ENCODE measurements around the gene DIRAS1. TPM values are rescaled to one million over a fixed set of nuclear protein-coding genes. Genes with fewer than 3 reads are reported as not detected.
A peak's percentile ranks its signal among the peaks of the same experiment; 100 is the strongest.

Gene DIRAS1
- total RNA-seq, 4 donors from 2014 or later, result 0.18 to 23.1 (median 1.4) TPM

DNA sequence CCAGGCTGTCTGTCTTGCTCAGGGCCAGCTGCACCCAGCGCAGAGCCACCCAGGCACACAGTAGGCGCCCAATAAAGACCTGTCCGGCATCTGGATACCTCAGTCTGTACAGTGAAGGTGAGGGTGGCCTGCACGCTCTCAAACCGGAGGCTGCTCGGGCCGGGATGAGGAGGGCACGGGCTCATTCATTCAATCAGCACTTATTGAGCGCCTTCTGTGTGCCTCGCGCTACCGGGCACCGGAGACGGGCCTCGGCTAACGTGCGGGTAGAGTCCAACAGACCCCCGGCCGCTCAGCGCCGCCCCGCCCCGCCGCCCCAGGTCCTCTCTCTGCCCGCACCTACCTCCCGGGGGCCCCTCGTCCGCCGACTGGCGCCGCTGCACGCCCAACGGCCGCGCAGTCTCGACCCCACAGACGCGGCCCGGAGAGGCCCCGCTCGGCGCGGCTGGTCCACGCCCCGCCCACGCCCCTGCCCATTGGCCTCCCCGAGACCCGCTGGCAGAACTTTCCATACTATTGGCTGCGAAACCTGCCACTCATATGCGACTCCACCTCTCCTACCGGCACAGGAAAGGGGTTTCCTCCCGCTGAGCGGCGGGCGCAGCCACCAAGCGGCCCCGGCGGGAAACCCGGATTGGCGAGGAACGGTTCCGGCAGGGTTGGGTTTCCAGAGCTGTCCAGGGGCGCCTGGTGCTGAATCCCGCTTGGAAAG is 18.6 kb upstream of the DIRAS1 start, which contains the start of gene SLC39A3:
SLC39A3 (minus strand) TSS at position 416 of the 712 bp plus-strand sequence. CDS start 2,760 bp downstream, outside the sequence.
- peak within 1 kb of the TSS; percentile 49 to 92 (median 61) for H3K27ac ChIP-seq
- DNase-seq, result peak; percentile 97 to 99 (median 98)
- TF ChIP-seq, protein P1, sequence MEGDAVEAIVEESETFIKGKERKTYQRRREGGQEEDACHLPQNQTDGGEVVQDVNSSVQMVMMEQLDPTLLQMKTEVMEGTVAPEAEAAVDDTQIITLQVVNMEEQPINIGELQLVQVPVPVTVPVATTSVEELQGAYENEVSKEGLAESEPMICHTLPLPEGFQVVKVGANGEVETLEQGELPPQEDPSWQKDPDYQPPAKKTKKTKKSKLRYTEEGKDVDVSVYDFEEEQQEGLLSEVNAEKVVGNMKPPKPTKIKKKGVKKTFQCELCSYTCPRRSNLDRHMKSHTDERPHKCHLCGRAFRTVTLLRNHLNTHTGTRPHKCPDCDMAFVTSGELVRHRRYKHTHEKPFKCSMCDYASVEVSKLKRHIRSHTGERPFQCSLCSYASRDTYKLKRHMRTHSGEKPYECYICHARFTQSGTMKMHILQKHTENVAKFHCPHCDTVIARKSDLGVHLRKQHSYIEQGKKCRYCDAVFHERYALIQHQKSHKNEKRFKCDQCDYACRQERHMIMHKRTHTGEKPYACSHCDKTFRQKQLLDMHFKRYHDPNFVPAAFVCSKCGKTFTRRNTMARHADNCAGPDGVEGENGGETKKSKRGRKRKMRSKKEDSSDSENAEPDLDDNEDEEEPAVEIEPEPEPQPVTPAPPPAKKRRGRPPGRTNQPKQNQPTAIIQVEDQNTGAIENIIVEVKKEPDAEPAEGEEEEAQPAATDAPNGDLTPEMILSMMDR (IDR thresholded peaks at IDR 0.05), result peak in 5 of 6 experiments; percentile 19 to 55 (median 44)
- TF ChIP-seq POLR2A (IDR thresholded peaks at IDR 0.05), result peak in 1 of 2 donors; percentile 27

DNA sequence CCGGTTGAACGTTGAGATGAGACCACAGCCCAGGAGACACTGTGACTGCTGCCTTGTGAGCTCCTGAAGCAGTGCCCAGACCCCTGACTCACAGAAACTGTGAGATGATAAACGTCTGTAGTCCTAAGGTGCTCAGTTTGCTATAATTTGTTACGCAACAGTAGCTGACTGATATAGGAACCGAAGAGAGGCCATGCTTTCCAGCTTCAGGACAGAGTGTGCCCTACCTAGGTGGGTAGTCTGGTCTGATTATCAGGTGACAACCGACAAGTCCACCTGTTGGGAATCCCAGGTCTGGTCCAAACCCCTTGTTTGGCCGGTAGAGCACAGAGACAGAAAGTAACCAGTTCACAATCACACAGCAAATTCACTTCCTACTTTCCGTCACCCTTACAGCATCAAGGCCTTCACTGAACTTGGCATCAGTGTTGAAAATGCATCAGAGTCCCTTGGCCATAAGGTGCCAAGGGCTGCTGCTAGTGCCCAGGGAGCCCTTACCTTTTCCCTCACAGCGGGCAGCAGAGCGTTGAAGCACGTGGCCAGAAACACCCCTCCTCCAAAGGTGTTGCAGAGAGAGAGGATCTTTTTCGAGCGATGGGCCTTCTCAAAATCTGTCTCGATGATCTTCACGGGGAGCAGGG is 15.5 kb upstream of the DIRAS1 start:
- no peak overlapping the region for H3K27ac ChIP-seq
- H3K4me3 ChIP-seq, result no peak overlapping the region
- peaks cover 0 to 38% (median 0%) of the 10 kb centered on the region in 3 donors for H3K36me3 ChIP-seq
- peaks cover 0 to 15% (median 2%) of the 10 kb centered on the region in 4 donors for H3K4me1 ChIP-seq
- no peak for DNase-seq
- no peaks in the 10 kb centered on the region for H3K27me3 ChIP-seq
- TF ChIP-seq, protein P1 (IDR thresholded peaks at IDR 0.05), result no peak
- no peak for TF ChIP-seq POLR2A (IDR thresholded peaks at IDR 0.05)
- H3K9me3 ChIP-seq, result no peaks in the 10 kb centered on the region

More for the DNA sequence above, 18.6 kb upstream of the DIRAS1 start, which contains the start of gene SLC39A3:
- H3K27me3 ChIP-seq, result no peaks in the 10 kb centered on the region
- peak within 1 kb of the TSS; percentile 78 to 99 (median 92) for H3K4me3 ChIP-seq
- H3K9me3 ChIP-seq, result no peaks in the 10 kb centered on the region
- peaks cover 0 to 15% (median 2%) of the 10 kb centered on the region in 4 donors for H3K4me1 ChIP-seq
- H3K36me3 ChIP-seq, result peaks cover 0 to 22% (median 0%) of the 10 kb centered on the region in 3 donors

DNA sequence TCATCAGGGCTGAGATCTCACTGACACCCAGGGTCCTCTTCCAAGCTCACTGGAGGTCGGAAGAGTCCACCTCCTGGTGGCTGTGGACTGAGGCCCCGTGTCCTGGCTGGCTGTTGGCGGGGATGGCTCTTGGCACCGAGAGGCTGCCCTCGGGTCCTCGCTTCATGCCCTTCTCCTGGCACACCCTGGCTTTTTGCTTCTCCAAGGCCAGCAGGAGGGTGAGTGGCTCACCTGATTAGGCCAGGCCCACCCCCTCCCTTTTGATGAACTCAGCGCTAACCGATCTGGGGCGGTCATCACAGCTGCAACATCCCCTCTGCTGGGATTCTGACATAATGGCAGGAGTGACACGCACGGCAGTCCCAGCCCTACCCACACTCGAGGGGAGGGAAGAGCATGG is 14.2 kb upstream of the DIRAS1 start:
- Histone ChIP-seq H3K27ac (no peak overlapping the region), H3K27me3 (no peaks in the 10 kb centered on the region), H3K4me3 (no peak overlapping the region), H3K36me3 (peaks cover 0 to 38% (median 0%) of the 10 kb centered on the region in 3 donors), H3K9me3 (no peaks in the 10 kb centered on the region), H3K4me1 (peaks cover 0 to 15% (median 2%) of the 10 kb centered on the region in 4 donors)
- no peak for TF ChIP-seq POLR2A (IDR thresholded peaks at IDR 0.05)
- TF ChIP-seq, protein P1 (IDR thresholded peaks at IDR 0.05), result no peak
- no peak for DNase-seq

DNA sequence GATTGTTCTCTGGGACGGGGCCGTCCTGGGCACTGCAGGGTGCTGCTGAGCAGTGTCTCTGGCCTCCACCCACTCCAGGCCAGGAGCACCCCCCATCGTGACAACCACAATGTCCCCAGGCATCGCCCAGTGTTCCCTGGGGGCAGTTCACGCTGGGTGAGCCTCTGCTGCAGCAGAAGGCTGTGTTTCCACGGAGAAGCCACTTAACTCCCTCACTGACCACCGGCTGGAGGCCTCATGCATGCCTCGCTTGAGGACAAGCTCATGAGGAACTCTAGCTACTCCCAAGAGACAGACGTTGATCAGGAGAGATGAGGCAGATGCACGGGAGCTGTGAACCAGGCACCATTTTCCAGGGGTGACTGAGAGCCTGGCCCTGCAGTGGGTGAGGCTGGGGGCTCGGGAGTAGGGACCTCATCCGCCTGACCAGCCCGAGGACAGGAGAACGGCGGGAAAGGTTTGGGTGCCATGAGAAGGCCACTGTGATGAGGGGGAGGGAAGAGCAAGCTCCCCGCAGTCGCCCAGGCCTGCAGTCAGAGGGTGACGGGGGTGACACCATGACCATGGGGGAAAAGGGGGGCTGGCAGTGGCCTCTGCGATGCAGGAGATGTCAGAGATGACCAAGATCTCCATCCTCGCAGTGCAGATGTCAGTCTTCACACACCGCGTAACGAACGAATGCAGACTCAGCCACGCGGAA is 13.6 kb upstream of the DIRAS1 start:
- Histone ChIP-seq H3K27ac (no peak overlapping the region), H3K9me3 (no peaks in the 10 kb centered on the region), H3K4me1 (peaks cover 0 to 15% (median 0%) of the 10 kb centered on the region in 4 donors), H3K36me3 (peaks cover 0 to 38% (median 0%) of the 10 kb centered on the region in 3 donors), H3K27me3 (no peaks in the 10 kb centered on the region), H3K4me3 (no peak overlapping the region)
- no peak for DNase-seq
- no peak for TF ChIP-seq POLR2A (IDR thresholded peaks at IDR 0.05)

DNA sequence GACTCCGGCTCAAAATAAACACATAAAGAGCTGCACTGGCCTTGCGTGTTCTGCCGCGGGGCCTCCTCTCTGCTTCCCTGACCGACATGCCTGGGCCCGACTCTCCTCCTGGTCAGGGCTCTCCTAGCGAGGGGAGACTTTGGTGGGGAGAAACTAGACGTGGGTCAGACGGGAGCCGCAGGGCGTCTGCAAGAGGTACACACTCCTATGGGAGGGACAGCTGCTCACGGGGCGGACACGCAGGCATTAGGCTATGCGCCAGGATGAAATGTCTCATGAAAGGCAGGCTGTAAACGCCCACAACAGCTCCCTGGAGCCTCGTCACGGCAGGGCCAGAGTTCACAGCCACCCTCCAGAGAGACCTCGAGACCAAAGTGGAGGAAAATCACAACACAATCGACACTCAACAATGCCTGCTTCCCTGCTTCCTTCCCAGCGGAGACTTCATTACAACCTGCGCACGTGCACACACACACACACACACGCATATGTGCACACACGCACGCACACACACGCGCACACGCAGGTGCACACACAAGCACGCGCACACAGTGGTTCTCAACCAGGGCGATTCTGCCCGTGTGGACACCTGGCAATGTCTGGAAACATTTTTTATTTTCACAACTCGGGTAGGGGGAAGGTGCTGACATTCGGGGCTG is 12.9 kb upstream of the DIRAS1 start:
- peak in 1 of 3 donors; percentile 60 for DNase-seq
- H3K36me3 ChIP-seq, result peaks cover 0 to 38% (median 0%) of the 10 kb centered on the region in 3 donors
- no peak for TF ChIP-seq POLR2A (IDR thresholded peaks at IDR 0.05)
- TF ChIP-seq, protein P1 (IDR thresholded peaks at IDR 0.05), result no peak
- H3K27me3 ChIP-seq, result no peaks in the 10 kb centered on the region
- peaks cover 0 to 10% (median 0%) of the 10 kb centered on the region in 4 donors for H3K4me1 ChIP-seq
- no peak overlapping the region for H3K4me3 ChIP-seq
- no peaks in the 10 kb centered on the region for H3K9me3 ChIP-seq
- H3K27ac ChIP-seq, result no peak overlapping the region
